GM23338 (cell line): ENCODE results near the gene PPM1F. TPM values are rescaled to one million over a fixed set of nuclear protein-coding genes. Genes with fewer than 3 reads are reported as not detected.

Experiments
- ATAC-seq: fragments of 200-7000 bp; cut with Tn5 transposase; 3 replicates; pipeline ENCODE4 v1.9.1; 2020
- DNase-seq: peaks from one replicate; pipeline ENCODE4 v3.0.0-alpha.2; 2015; ENCODE audit warnings: low spot score
- H2AFZ ChIP-seq: fragments of 200-600 bp; sonication (generic); 2 replicates; pipeline ENCODE4 v1.8.0; 2016; ENCODE audit warnings: antibody characterized with exemption, mild to moderate bottlenecking, moderate library complexity
- H3F3A ChIP-seq: fragments of 200-600 bp; sonication (generic); replicated peaks from 2 replicates; pipeline ENCODE4 v1.8.0; 2017; ENCODE audit warnings: antibody characterized with exemption, mixed run types, low read depth
- H3K27ac ChIP-seq: fragments of 200-600 bp; sonication (generic); 2 replicates; pipeline ENCODE4 v1.6.1; 2016; ENCODE audit warnings: low read depth
- H3K27me3 ChIP-seq: fragments of 200-600 bp; sonication (generic); 2 replicates; pipeline ENCODE4 v1.8.0; 2016; ENCODE audit warnings: mild to moderate bottlenecking, mixed run types, moderate library complexity; ENCODE audit not compliant: insufficient read depth
- H3K36me3 ChIP-seq: fragments of 200-600 bp; sonication (generic); 2 replicates; pipeline ENCODE4 v1.8.0; 2016; ENCODE audit warnings: mild to moderate bottlenecking; ENCODE audit not compliant: insufficient read depth
- H3K4me1 ChIP-seq: fragments of 200-600 bp; sonication (generic); 2 replicates; pipeline ENCODE4 v1.8.0; 2016; ENCODE audit warnings: mild to moderate bottlenecking, moderate library complexity; ENCODE audit not compliant: insufficient read depth
- H3K4me2 ChIP-seq: fragments of 200-600 bp; sonication (generic); 2 replicates; pipeline ENCODE4 v1.7.1; 2017; ENCODE audit warnings: mixed run types
- H3K4me3 ChIP-seq: fragments of 200-600 bp; sonication (generic); 2 replicates; pipeline ENCODE4 v1.6.1; 2016; ENCODE audit warnings: mixed run types
- H3K79me2 ChIP-seq: fragments of 200-600 bp; sonication (generic); replicated peaks from 2 replicates; pipeline ENCODE4 v1.8.0; 2017; ENCODE audit warnings: mild to moderate bottlenecking; ENCODE audit not compliant: insufficient read depth
- H3K9me2 ChIP-seq: fragments of 200-600 bp; sonication (generic); 2 replicates; pipeline ENCODE4 v1.8.0; 2017; ENCODE audit not compliant: insufficient read depth
- H4K20me1 ChIP-seq: fragments of 200-600 bp; sonication (generic); replicated peaks from 2 replicates; pipeline ENCODE4 v1.8.0; 2017; ENCODE audit warnings: mild to moderate bottlenecking; ENCODE audit not compliant: insufficient read depth
- H3K27ac Mint-ChIP-seq: 2 replicates; pipeline ENCODE4 v1.8.0; 2020; ENCODE audit warnings: inconsistent platforms, mild to moderate bottlenecking, moderate library complexity, mixed read lengths
- H3K27me3 Mint-ChIP-seq: 3 replicates; pipeline ENCODE4 v1.8.0; 2022; ENCODE audit warnings: low read depth, mild to moderate bottlenecking, moderate library complexity, mixed read lengths, inconsistent platforms; ENCODE audit not compliant: insufficient read depth, poor library complexity
- H3K36me3 Mint-ChIP-seq: 3 replicates; pipeline ENCODE4 v1.8.0; 2021; ENCODE audit warnings: low read depth, mild to moderate bottlenecking, inconsistent platforms, moderate library complexity, mixed read lengths
- H3K4me1 Mint-ChIP-seq: 3 replicates; pipeline ENCODE4 v1.8.0; 2020; ENCODE audit warnings: mild to moderate bottlenecking, inconsistent platforms, mixed read lengths
- H3K4me3 Mint-ChIP-seq: 3 replicates; pipeline ENCODE4 v1.8.0; 2021; ENCODE audit warnings: moderate library complexity, mild to moderate bottlenecking, inconsistent platforms, mixed read lengths
- H3K9me3 Mint-ChIP-seq: 3 replicates; pipeline ENCODE4 v1.8.0; 2020; ENCODE audit warnings: moderate library complexity, mild to moderate bottlenecking, inconsistent platforms, mixed read lengths
- CREB1 ChIP-seq: fragments of 250-450 bp; sonication (Bioruptor Pico); IDR thresholded peaks from 2 replicates; pipeline ENCODE4 v1.5.0; 2020; ENCODE audit warnings: low read depth, mild to moderate bottlenecking, moderate library complexity
- POLR2AphosphoS5 ChIP-seq: IDR thresholded peaks from 2 replicates; pipeline ENCODE4 v1.6.1; 2016; ENCODE audit warnings: antibody characterized with exemption, low read depth
- ZNF114 ChIP-seq: fragments of 250-450 bp; sonication (Bioruptor Pico); IDR thresholded peaks from 2 replicates; pipeline ENCODE4 v1.5.0; 2020; ENCODE audit warnings: mild to moderate bottlenecking, moderate library complexity
- ZNF331 ChIP-seq: fragments of 250-450 bp; sonication (Bioruptor Pico); IDR thresholded peaks from 2 replicates; pipeline ENCODE4 v1.5.0; 2020; ENCODE audit warnings: low read depth, mild to moderate bottlenecking, moderate library complexity
- ZNF462 ChIP-seq: fragments of 250-450 bp; sonication (Bioruptor Pico); IDR thresholded peaks from 2 replicates; pipeline ENCODE4 v1.5.0; 2020; ENCODE audit warnings: mild to moderate bottlenecking, moderate library complexity
- polyA plus RNA-seq: library from polyadenylated mRNA; unstranded; fragments of >200 nt; fragmentation: Nextera tagmentation; extraction: Ambion mirVana; gene quantifications from 2 replicates; pipeline ENCODE4 v1.2.1, GENCODE V29; 2016
- total RNA-seq: library from RNA; depleted of rRNA; stranded (reverse); fragments of >200 nt; shearing (Covaris generic); gene quantifications from 2 replicates; pipeline ENCODE4 v1.2.3, GENCODE V29; 2014

The PPM1F gene
- total and polyA plus RNA-seq, 2 experiments from 2014 or later, result 7.1 to 29.3 TPM

- TF ChIP-seq ZNF462 (no peak), ZNF114 (no peak)
These were observed 35.3 kb downstream of the PPM1F start (continued) for GRCh38 chr22:21917181-21917958.

- Mint-ChIP-seq H3K4me3 (no peak overlapping the region), H3K36me3 (no peaks in the 10 kb centered on the region), H3K4me1 (peaks cover 37% of the 10 kb centered on the region), H3K27me3 (peaks cover 19% of the 10 kb centered on the region), H3K9me3 (no peaks in the 10 kb centered on the region), H3K27ac (no peak overlapping the region)
- Histone ChIP-seq H3K27me3 (no peaks in the 10 kb centered on the region), H3K9me2 (no peaks in the 10 kb centered on the region), H3K4me3 (no peak overlapping the region), H4K20me1 (no peaks in the 10 kb centered on the region; the same call in 1 of the 2 replicates), H3K4me1 (peaks cover 31% of the 10 kb centered on the region), H3K79me2 (no peaks in the 10 kb centered on the region), H3K27ac (no peak overlapping the region), H3K4me2 (no peak overlapping the region), H3F3A (peaks cover 3% of the 10 kb centered on the region), H3K36me3 (no peaks in the 10 kb centered on the region), H2AFZ (no peak overlapping the region; the same call in 1 of the 2 replicates)
- ATAC-seq (no peak), DNase-seq (no peak)
- TF ChIP-seq ZNF331 (CRISPR knock-in tag), result no peak
- TF ChIP-seq POLR2AphosphoS5, result no peak
- TF ChIP-seq CREB1, result no peak
These were observed 36.2 kb downstream of the PPM1F start for GRCh38 chr22:21916309-21916918.
